Urinary bladder (tissue), 4 donors: ENCODE results near the gene INO80B. TPM values are rescaled to one million over a fixed set of nuclear protein-coding genes. Genes with fewer than 3 reads are reported as not detected.
A peak's percentile ranks its signal among the peaks of the same experiment; 100 is the strongest.
"Not testable (repeated sequence)": the region's sequence is repeated elsewhere in the genome, so short reads cannot be mapped to it uniquely, and the experiment has no call there.

Source experiments
- DNase-seq: peaks from one replicate; pipeline ENCODE4 v3.0.0-alpha.2; 2015; ENCODE audit errors: extremely low spot score
- H3K27ac ChIP-seq: one replicate; pipeline ENCODE4 v1.5.1; 2013; ENCODE audit warnings: low read depth, mild to moderate bottlenecking, moderate library complexity
- H3K36me3 ChIP-seq: one replicate; pipeline ENCODE4 v1.6.1; 2013; ENCODE audit warnings: mild to moderate bottlenecking, moderate library complexity; ENCODE audit not compliant: insufficient read depth
- H3K4me1 ChIP-seq: one replicate; pipeline ENCODE4 v1.6.1; 2013; ENCODE audit warnings: mild to moderate bottlenecking, moderate library complexity; ENCODE audit not compliant: insufficient read depth
- H3K4me3 ChIP-seq: one replicate; pipeline ENCODE4 v1.5.1; 2013; ENCODE audit warnings: low read depth, low read length
- WGBS: extraction: QIAGEN DNeasy Blood & Tissue Kit; methylation state at CpG from one replicate; pipeline ENCODE4 v1.1.7; 2013; 5-methylcytosine and 5-hydroxymethylcytosine counted together
- polyA plus RNA-seq: library from polyadenylated mRNA; stranded (reverse); fragments of 200-250 nt; gene quantifications from one replicate; pipeline ENCODE4 v1.2.3, GENCODE V29; 2013
- total RNA-seq: library from RNA; depleted of rRNA; stranded (reverse); fragments of >200 nt; gene quantifications from one replicate; pipeline ENCODE4 v1.2.3, GENCODE V29; 2014
- donor health status: healthy with polysubstance abuse.
- donor health status: healthy.

Gene INO80B
- total and polyA plus RNA-seq, 2 donors: 13.5 to 35.2 TPM

DNA sequence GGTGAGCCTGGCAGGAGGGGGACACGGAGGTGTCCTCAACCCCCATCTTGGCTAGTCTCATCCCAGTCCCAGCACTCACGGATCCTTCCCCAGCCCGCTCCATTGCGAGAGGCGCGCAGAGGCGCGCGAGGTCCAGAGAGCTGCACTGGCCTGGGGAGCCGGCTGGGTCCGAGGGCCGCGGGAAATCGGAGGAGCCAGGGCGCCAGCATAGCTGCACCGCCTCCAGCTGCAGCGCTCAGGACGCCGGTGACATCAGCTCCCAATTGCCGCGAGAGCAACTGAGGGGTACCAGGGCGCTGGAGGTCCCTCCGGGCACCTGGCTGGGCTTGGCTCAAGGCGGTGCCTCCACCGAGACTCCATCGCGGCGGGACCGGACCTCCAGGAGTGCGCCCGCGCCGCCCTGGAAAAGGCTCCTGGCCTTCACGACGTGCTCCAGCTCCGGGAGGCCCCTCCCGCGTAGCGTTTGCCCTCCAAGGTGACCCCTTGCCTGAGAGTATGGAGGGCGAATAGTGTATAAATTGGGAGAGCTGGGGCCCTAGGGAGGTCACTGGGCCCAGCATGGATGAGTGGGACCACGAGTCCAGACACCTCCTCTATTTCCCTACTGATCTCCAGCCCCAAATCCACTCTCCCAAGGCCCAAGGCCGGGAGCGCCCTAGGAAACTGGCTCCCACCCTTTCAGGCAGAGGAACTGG lies 18.6 kb upstream of the INO80B start:
- no peak overlapping the region for H3K4me3 ChIP-seq
- no peak overlapping the region for H3K27ac ChIP-seq
- DNase-seq: no peak
- 65% methylated on average over 43 of the region's 43 CpGs for WGBS
- H3K36me3 ChIP-seq: no peaks in the 10 kb centered on the region
- H3K4me1 ChIP-seq: no peaks in the 10 kb centered on the region

DNA sequence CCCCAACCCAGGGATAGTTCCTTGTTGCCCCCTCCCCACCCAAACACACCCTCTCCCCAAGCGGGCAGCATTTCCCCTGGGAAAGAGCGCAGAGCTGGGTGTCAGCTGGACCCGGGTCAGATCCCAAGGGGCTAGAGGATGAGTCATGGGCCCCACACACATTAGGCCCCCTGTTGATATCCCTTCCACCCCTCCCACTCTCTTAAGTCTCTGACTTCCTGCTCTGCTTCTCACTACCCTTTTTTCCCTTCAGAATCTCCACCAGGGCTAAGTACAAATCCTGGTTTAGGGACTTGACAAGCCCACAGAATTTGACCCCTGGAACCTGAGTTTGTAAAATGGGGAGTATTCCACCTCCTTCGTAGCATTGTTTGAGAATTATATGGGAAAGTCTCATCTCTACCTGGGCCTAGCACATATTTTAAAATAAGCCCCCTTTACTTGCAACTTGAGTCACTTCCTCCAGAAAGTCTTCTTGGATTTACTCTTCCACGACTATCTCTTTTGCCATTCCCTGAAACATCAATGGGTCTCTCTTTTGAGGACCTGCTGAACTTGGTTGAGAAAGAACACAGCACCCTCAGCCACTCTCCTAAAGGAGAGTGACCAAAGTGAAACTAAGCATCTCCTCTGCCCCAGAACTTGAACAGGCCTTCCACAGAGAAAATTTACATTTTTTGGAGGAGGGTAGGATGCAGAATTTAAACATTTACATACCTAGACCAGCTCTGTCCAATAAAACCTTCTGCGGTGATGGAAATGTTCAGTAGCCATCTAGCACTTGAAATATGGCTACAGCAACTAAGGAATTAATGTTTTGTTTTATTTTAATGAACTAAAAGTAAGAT lies 17.8 kb upstream of the INO80B start:
- no peak for DNase-seq
- 72% methylated on average over 6 of the region's 6 CpGs for WGBS
- no peak overlapping the region for H3K27ac ChIP-seq
- H3K4me1 ChIP-seq: peaks cover 1% of the 10 kb centered on the region
- no peaks in the 10 kb centered on the region for H3K36me3 ChIP-seq
- H3K4me3 ChIP-seq: no peak overlapping the region

DNA sequence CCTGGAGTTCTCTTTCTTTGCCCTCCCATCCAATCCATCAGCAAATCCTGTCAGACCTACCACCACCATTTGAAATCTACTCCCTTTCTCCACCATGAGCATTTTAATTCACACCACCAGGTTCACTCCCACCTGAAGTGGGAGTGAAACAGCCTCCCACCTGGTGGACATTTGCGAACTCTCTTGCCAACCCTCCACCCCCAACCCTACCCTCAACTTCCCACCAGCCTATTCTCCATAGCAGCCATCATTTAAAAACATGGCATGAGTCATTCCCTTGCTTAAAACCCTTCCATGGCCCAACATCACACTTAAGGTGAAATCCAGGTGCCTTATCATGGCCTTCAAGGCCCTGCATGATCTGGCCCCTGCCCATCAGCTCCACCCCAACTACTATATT lies 16.6 kb upstream of the INO80B start:
- WGBS: 96% methylated on average over 1 of the region's 1 CpG
- Histone ChIP-seq H3K27ac (no peak overlapping the region), H3K36me3 (no peaks in the 10 kb centered on the region), H3K4me3 (no peak overlapping the region), H3K4me1 (peaks cover 1% of the 10 kb centered on the region)
- no peak for DNase-seq

DNA sequence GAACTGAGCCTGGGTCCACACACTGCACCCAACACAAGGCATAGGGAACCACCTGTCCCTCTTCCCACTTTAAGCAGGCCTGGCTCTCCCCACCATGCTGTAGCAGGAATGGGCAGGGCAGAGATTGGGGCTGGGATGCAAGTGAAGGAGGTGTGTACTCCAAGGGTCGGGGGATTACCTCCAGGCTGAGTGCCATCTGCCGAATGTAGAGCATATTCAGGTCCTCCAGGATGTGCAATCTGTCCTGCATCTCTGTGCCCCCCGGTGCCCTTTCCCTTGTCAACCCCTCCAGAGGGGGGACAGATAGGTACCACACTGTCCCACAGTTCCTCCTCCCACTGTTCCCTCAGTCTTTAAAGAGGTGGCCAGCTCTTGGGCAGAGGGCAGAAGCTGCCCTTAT lies 15.5 kb upstream of the INO80B start:
- Histone ChIP-seq H3K4me3 (peak overlapping the region; percentile 42), H3K36me3 (no peaks in the 10 kb centered on the region), H3K27ac (no peak overlapping the region), H3K4me1 (peaks cover 1% of the 10 kb centered on the region)
- no peak for DNase-seq
- WGBS: 29% methylated on average over 3 of the region's 3 CpGs

DNA sequence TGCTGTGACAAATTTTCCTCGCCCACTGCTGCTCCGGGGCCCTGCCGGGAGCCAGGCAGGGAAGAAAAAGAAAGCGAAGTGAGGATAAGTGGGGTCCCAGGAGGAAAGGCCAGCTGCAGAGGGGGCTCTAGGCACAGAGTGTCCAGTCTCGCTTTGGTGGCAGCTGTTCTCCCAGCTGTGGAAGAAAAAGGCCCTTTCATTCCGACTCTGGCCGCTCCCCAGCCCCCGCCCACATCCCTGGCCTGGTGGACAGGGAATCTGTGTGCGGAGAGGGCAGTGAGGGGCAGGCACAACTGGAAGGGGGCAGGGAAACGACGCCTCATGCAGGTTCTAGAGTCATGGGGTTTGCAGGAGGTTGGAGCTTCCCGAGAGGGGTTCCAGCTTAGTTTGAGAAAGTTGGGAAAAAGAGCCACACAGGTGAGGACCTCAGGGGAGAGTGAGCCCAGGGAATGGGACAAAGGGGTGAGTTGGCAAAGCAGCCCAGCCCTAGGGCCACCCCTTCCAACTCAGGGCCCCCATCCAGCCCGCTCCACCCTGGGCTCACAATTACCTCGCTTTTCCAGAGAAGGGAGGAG lies 15.0 kb upstream of the INO80B start:
- Histone ChIP-seq H3K36me3 (no peaks in the 10 kb centered on the region), H3K4me1 (peaks cover 1% of the 10 kb centered on the region), H3K4me3 (peak overlapping the region; percentile 42), H3K27ac (no peak overlapping the region)
- whole genome bisulfite sequencing: 12% methylated on average over 14 of the region's 14 CpGs
- no peak for DNase-seq

DNA sequence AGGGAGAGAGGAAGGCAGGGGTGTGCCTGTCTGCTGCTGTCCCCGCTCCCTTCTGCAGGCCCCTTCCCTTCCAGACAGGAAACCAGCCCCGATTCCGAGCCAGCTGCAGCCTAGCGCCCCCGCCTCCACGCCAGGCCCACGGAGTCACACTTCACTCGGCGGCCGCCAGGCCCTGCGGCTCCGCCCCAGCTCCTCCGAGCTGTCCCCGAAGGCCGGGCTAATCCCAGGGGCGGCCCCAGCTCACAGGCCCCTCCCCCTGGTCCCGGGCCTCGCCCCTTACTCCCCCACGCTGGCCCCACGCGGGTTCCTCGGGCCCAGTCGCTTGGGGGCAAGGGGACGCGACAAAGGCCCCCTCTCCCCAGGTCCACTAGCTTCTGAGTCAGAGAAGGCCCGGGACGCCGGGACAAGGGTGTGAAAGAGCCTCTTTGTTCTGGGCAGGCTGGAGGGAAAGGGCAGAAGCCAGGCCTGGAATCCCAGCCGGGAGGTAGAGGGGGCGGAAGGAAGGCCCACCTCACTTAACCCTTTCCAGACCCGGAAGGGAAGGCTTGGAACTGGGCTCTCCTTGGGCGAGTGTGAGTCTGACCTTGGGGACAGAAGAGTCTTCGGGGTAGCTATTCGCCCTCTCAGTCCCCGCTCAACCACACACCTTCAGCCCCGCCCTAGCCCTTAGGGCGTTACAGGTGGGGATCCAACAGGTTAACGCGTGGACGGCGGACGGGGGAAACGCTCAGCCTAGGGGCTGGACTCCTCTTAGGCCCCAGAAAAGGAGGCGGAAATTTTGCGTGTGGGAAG lies 14.3 kb upstream of the INO80B start:
- no peaks in the 10 kb centered on the region for H3K36me3 ChIP-seq
- H3K4me1 ChIP-seq: peaks cover 1% of the 10 kb centered on the region
- WGBS: 14% methylated on average over 45 of the region's 45 CpGs
- H3K27ac ChIP-seq: peak overlapping the region; percentile 41
- peak; percentile 80 for DNase-seq
- peak overlapping the region; percentile 42 for H3K4me3 ChIP-seq

DNA sequence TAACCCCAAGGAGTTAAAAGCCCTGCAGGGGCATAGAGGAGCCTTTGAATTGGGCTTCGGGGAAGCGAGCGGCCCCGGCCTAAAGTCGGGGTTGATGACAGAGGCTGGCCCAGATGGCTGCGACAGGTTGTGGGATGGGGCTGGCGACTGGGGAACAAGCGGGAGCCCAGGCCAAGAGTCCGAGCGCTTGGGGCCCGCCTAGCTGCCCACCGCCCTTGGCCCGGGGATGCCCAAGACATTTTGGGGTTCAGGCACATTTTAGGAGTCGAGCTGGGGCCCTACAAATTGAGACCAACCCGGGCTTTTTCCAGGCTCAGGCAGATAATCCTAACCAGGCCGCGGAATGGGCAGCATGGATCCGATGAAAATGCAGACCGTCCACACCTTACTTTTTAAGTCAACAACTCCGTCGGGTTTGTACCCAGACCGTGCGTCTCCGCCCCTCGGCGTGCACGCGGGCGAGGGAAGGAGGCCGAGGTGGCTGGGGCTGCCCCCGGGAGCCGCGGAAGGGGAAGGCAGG lies 13.7 kb upstream of the INO80B start:
- whole genome bisulfite sequencing: 34% methylated on average over 33 of the region's 33 CpGs
- Histone ChIP-seq H3K4me1 (peaks cover 1% of the 10 kb centered on the region), H3K36me3 (no peaks in the 10 kb centered on the region), H3K27ac (no peak overlapping the region), H3K4me3 (peak overlapping the region; percentile 42)
- no peak for DNase-seq

DNA sequence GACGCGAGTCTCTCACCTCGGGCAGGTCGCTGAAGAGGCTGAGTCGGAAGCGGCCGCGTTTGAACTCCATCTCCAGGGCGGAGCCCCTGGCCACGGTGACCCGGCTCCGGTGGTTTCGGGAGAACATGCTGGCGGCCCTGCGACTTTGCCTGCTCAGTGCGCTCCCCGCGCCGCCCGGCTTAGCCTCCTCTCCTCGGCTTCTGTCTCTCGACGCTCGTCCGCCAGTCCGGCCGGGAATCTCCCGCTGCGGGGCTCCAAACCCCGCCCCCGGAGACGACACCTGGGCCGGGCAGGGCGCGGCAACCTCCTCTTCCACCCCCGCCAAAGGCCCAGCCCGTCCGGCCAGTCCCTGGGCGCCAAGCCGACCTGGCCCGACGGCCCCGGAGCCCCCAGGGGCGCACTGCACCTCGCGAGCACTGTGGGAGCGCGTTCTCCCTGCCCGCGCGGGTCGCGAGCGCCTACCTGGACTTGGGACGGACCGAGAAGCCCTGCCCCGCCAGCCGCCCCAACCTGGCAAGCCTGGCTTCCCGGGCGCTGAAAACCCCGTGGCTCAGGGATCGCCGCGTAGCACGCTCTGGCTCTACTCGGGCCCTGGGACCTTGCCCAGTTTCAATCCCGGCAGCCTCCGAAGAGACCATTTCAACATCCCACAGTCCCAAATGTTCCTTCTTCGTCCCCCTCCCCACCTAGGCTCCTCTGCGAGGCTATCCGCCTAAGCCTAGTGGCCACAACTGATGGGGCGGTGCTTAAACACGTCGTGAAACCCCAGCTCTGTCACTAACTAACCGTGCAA lies 13.0 kb upstream of the INO80B start, which contains the start of gene RTKN:
Gene RTKN, minus strand, starts transcription at position 248 of the 793 bp plus-strand sequence. Its CDS starts 121 bp downstream, at position 127.
- peak within 1 kb of the TSS; percentile 41 for H3K27ac ChIP-seq
- H3K4me1 ChIP-seq: peaks cover 1% of the 10 kb centered on the region
- no peaks in the 10 kb centered on the region for H3K36me3 ChIP-seq
- H3K4me3 ChIP-seq: peak within 1 kb of the TSS; percentile 42
- DNase-seq: no peak
- WGBS: 12% methylated on average over 75 of the region's 75 CpGs

DNA sequence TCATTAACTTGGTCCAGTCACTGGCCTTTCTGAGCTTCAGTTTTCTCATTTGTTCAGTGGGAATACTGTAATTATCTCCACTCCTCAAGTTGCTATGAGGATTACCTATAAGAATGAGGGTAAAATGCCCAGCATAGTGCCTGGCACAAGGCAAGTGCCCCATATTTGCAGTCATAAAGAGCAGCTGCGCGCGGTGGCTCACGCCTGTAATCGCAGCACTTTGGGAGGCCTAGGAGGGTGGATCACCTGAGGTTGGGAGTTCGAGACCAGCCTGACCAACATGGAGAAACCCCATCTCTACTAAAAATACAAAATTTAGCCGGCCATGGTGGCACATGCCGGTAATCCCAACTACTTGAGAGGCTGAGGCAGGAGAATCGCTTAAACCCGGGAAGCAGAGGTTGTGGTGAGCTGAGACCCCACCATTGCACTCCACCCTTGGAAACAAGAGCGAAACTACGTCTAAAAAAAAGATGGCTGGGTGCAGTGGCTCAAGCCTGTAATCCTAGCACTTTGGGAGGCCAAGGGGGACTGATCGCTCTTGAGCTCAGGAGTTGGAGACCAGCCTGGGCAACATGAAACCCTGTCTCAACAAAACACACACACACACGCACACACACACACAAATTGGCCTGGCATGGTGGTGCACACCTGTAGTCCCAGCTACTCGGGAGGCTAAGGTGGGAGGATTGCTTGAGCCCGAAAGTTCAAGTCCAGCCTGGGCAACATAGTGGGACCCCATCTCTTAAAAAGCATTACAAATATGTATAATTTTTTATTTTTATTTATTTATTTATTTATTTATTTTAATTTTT lies 12.2 kb upstream of the INO80B start:
- not testable (repeated sequence) for DNase-seq, H3K4me1 ChIP-seq, H3K36me3 ChIP-seq, H3K4me3 ChIP-seq, H3K27ac ChIP-seq
- WGBS: 93% methylated on average over 16 of the region's 16 CpGs

DNA sequence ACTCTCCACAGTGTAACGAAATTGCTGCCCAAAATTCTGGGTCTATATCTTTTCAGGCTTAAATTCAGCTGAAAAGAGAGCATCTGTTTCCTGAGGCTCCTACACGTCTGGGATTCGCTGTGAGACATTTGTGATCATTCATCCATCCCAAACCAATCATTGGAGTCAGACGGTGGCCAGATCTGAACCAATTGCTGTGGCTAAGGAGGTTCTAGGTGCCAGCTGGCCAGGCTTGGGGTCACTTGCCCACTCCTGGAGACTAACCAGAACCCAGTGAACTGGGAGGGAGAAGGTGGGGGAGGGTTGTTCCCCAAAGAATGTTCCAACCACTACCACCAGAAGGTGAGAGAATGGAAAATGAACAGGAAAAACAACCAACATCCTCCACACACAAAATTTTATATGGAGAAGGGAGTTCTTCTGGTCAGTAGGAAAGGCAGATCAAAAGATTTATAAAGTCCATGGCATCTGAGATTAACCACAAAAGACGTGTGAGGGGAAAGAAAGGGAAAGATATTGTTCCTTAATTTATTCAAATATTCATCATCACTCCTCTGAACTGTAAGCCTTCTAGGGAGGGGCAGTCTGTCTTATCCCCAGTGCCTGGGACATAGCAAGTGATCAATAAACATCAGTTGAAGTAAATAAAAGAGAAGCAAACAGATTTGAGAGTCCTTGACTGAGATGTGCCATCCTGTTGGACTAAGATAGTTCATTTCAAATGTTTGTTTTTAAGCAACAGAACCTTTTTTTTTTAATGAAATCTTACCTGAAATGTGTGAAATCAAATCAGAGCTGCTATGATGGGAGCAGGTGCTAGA lies 10.2 kb upstream of the INO80B start:
- H3K27ac ChIP-seq: no peak overlapping the region
- WGBS: 27% methylated on average over 5 of the region's 5 CpGs
- H3K4me3 ChIP-seq: no peak overlapping the region
- peaks cover 1% of the 10 kb centered on the region for H3K4me1 ChIP-seq
- no peak for DNase-seq
- H3K36me3 ChIP-seq: peaks cover 2% of the 10 kb centered on the region

DNA sequence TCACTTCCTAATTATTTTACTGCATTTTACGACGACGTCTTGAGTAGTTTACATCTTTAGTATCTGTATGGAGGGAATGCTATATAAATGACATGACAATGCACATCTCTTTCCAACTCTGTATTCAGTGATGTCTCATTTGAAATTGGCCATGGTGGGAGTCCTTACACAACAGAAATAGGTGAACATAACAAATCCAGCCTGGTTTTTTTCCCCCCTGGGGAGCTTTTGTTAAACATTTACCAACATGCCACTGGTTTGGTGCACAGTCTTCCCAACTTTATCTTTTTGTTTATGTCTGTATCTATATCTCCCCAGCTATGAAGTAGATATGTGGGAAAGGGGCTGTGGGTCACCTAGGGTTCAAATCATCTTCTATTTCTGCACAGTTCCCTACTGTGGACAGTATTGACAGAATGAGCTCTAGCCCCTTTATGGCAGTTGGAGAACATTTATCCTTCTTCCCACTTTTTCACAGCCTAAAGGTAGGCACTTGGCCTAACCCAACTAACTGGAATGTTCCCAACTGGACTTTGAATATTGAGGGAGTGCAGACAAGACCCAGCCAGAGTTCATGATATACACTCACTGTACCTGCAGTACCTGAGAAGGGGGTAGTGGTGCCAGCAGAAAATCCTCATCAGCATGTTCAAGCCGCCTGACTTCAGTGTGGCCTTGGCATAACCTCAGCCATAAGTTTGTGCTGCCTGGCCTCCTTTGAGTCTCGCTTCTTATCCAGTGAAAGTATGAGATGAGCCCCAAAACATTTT lies 7.5 kb upstream of the INO80B start:
- Histone ChIP-seq H3K27ac (no peak overlapping the region), H3K4me3 (no peak overlapping the region), H3K4me1 (no peaks in the 10 kb centered on the region), H3K36me3 (peaks cover 2% of the 10 kb centered on the region)
- 75% methylated on average over 5 of the region's 5 CpGs for WGBS
- DNase-seq: no peak
